HEK293 (cell line): ENCODE measurements around the gene EVPLL.
A peak's percentile ranks its signal among the peaks of the same experiment; 100 is the strongest.

Experiments
- HOXA7 ChIP-seq: sonication (generic); formaldehyde crosslinking; IDR thresholded peaks from 2 replicates; pipeline ENCODE4 v1.8.1; 2022; ENCODE audit warnings: missing genetic modification reagents, borderline replicate concordance
- KLF1 ChIP-seq: fragments of 450-650 bp; formaldehyde crosslinking; IDR thresholded peaks from 2 replicates; pipeline ENCODE4 v1.5.1; 2016; ENCODE audit warnings: missing biosample characterization, missing genetic modification characterization
- OSR2 ChIP-seq: fragments of 450-650 bp; formaldehyde crosslinking; IDR thresholded peaks from 2 replicates; pipeline ENCODE4 v1.5.1; 2016; ENCODE audit warnings: missing biosample characterization, missing genetic modification characterization
- PRDM10 ChIP-seq: fragments of 450-650 bp; formaldehyde crosslinking; IDR thresholded peaks from 2 replicates; pipeline ENCODE4 v1.5.1; 2016; ENCODE audit warnings: missing biosample characterization, missing genetic modification characterization
- SALL2 ChIP-seq: fragments of 450-650 bp; formaldehyde crosslinking; IDR thresholded peaks from 2 replicates; pipeline ENCODE4 v1.5.0; 2017; ENCODE audit warnings: missing biosample characterization, mild to moderate bottlenecking, missing genetic modification characterization, borderline replicate concordance
- ZBTB49 ChIP-seq: fragments of 450-650 bp; formaldehyde crosslinking; IDR thresholded peaks from 2 replicates; pipeline ENCODE4 v1.5.1; 2016; ENCODE audit warnings: missing biosample characterization, missing genetic modification characterization, low read depth
- ZFP37 ChIP-seq: fragments of 450-650 bp; formaldehyde crosslinking; IDR thresholded peaks from 2 replicates; pipeline ENCODE4 v1.5.1; 2016; ENCODE audit warnings: missing biosample characterization, missing genetic modification characterization
- ZFP41 ChIP-seq: fragments of 450-650 bp; formaldehyde crosslinking; IDR thresholded peaks from 2 replicates; pipeline ENCODE4 v1.5.1; 2016; ENCODE audit warnings: missing biosample characterization, missing genetic modification characterization, borderline replicate concordance
- ZNF114 ChIP-seq: fragments of 450-650 bp; formaldehyde crosslinking; IDR thresholded peaks from 2 replicates; pipeline ENCODE4 v1.5.0; 2017; ENCODE audit warnings: missing biosample characterization, missing genetic modification characterization
- ZNF157 ChIP-seq: fragments of 450-650 bp; formaldehyde crosslinking; IDR thresholded peaks from 2 replicates; pipeline ENCODE4 v1.5.1; 2016; ENCODE audit warnings: missing biosample characterization, missing genetic modification characterization
- ZNF248 ChIP-seq: fragments of 450-650 bp; formaldehyde crosslinking; IDR thresholded peaks from 2 replicates; pipeline ENCODE4 v1.5.1; 2017; ENCODE audit warnings: missing biosample characterization, missing genetic modification characterization
- ZNF266 ChIP-seq: fragments of 450-650 bp; formaldehyde crosslinking; IDR thresholded peaks from 2 replicates; pipeline ENCODE4 v1.5.1; 2016; ENCODE audit warnings: missing biosample characterization, missing genetic modification characterization, low read depth
- ZNF341 ChIP-seq: fragments of 450-650 bp; formaldehyde crosslinking; IDR thresholded peaks from 2 replicates; pipeline ENCODE4; 2016; ENCODE audit warnings: low read depth, missing biosample characterization, missing genetic modification characterization
- ZNF350 ChIP-seq: fragments of 450-650 bp; formaldehyde crosslinking; IDR thresholded peaks from 2 replicates; pipeline ENCODE4 v1.5.0; 2017; ENCODE audit warnings: missing biosample characterization, mild to moderate bottlenecking, missing genetic modification characterization
- ZNF513 ChIP-seq: fragments of 450-650 bp; IDR thresholded peaks from 2 replicates; pipeline ENCODE4 v1.5.1; 2018; ENCODE audit warnings: missing biosample characterization, missing genetic modification characterization
- ZNF514 ChIP-seq: fragments of 450-650 bp; formaldehyde crosslinking; IDR thresholded peaks from 2 replicates; pipeline ENCODE4 v1.5.1; 2016; ENCODE audit warnings: missing biosample characterization, missing genetic modification characterization
- ZNF548 ChIP-seq: fragments of 450-650 bp; formaldehyde crosslinking; IDR thresholded peaks from 2 replicates; pipeline ENCODE4 v1.5.1; 2016; ENCODE audit warnings: missing biosample characterization, missing genetic modification characterization
- ZNF629 ChIP-seq: fragments of 450-650 bp; formaldehyde crosslinking; IDR thresholded peaks from 2 replicates; pipeline ENCODE4 v1.5.1; 2017; ENCODE audit warnings: missing biosample characterization, missing genetic modification characterization
- ZNF664 ChIP-seq: fragments of 450-650 bp; formaldehyde crosslinking; IDR thresholded peaks from 2 replicates; pipeline ENCODE4 v1.5.1; 2016; ENCODE audit warnings: missing biosample characterization, missing genetic modification characterization
- ZNF677 ChIP-seq: fragments of 450-650 bp; IDR thresholded peaks from 2 replicates; pipeline ENCODE4 v1.5.0; 2018; ENCODE audit warnings: missing biosample characterization, mild to moderate bottlenecking, missing genetic modification characterization, moderate library complexity
- ZNF701 ChIP-seq: fragments of 450-650 bp; formaldehyde crosslinking; IDR thresholded peaks from 2 replicates; pipeline ENCODE4 v1.5.1; 2016; ENCODE audit warnings: missing biosample characterization, missing genetic modification characterization
- ZSCAN30 ChIP-seq: fragments of 450-650 bp; IDR thresholded peaks from 2 replicates; pipeline ENCODE4 v1.5.1; 2018; ENCODE audit warnings: missing biosample characterization, mild to moderate bottlenecking, missing genetic modification characterization, moderate library complexity
- TF ChIP-seq, protein P1 (sequence below): fragments of 450-650 bp; formaldehyde crosslinking; IDR thresholded peaks from 2 replicates; pipeline ENCODE4 v1.5.1; 2016; ENCODE audit warnings: missing biosample characterization, missing genetic modification characterization
- TF ChIP-seq, protein P2 (sequence below): fragments of 450-650 bp; formaldehyde crosslinking; IDR thresholded peaks from 2 replicates; pipeline ENCODE4; 2016; ENCODE audit warnings: missing biosample characterization, missing genetic modification characterization
- TF ChIP-seq, protein P3 (sequence below): fragments of 450-650 bp; formaldehyde crosslinking; optimal IDR thresholded peaks from 2 replicates; pipeline ENCODE3; 2016; ENCODE audit warnings: missing biosample characterization, mild to moderate bottlenecking, missing genetic modification characterization

The EVPLL gene

GRCh38 chr17:18363101-18364049 is 14.2 kb upstream of the EVPLL start, which contains the start of gene SHMT1 (continued):
- TF ChIP-seq ZNF350 = no peak
- no peak for TF ChIP-seq SALL2
- TF ChIP-seq ZNF664 = no peak
- no peak for TF ChIP-seq ZNF701 (tag by site-specific recombination)
- no peak for TF ChIP-seq ZNF266 (tag by site-specific recombination)
- no peak for TF ChIP-seq ZNF514
- TF ChIP-seq ZFP41 (tag by site-specific recombination) = no peak
- TF ChIP-seq OSR2 = no peak
- TF ChIP-seq PRDM10 (tag by site-specific recombination) = no peak
- no peak for TF ChIP-seq ZSCAN30 (tag by site-specific recombination)
- TF ChIP-seq ZNF341 = no peak
- no peak for TF ChIP-seq ZNF629
- TF ChIP-seq, protein P1, sequence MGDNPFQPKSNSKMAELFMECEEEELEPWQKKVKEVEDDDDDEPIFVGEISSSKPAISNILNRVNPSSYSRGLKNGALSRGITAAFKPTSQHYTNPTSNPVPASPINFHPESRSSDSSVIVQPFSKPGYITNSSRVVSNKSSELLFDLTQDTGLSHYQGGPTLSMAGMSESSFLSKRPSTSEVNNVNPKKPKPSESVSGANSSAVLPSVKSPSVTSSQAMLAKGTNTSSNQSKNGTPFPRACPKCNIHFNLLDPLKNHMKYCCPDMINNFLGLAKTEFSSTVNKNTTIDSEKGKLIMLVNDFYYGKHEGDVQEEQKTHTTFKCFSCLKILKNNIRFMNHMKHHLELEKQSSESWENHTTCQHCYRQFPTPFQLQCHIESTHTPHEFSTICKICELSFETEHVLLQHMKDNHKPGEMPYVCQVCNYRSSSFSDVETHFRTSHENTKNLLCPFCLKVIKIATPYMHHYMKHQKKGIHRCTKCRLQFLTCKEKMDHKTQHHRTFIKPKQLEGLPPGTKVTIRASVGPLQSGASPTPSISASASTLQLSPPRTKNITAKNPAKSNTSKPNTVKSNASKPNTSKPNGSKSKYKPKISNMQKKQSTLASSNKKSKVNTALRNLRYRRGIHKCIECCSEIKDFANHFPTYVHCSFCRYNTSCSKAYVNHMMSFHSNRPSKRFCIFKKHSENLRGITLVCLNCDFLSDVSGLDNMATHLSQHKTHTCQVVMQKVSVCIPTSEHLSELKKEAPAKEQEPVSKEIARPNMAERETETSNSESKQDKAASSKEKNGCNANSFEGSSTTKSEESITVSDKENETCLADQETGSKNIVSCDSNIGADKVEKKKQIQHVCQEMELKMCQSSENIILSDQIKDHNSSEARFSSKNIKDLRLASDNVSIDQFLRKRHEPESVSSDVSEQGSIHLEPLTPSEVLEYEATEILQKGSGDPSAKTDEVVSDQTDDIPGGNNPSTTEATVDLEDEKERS (tag by site-specific recombination) = no peak
- TF ChIP-seq ZNF248 (tag by site-specific recombination) = no peak
- TF ChIP-seq, protein P2, sequence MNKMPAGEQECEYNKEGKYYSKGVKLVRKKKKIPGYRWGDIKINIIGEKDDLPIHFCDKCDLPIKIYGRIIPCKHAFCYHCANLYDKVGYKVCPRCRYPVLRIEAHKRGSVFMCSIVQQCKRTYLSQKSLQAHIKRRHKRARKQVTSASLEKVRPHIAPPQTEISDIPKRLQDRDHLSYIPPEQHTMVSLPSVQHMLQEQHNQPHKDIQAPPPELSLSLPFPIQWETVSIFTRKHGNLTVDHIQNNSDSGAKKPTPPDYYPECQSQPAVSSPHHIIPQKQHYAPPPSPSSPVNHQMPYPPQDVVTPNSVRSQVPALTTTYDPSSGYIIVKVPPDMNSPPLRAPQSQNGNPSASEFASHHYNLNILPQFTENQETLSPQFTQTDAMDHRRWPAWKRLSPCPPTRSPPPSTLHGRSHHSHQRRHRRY (tag by site-specific recombination) = no peak
- no peak for TF ChIP-seq ZNF677
- TF ChIP-seq ZNF114 (tag by site-specific recombination) = no peak
- TF ChIP-seq HOXA7 (CRISPR knock-in tag) = no peak
- TF ChIP-seq ZNF513 = peak; percentile 62
- no peak for TF ChIP-seq ZNF157
- TF ChIP-seq ZFP37 (tag by site-specific recombination) = no peak
- no peak for TF ChIP-seq ZNF548 (tag by site-specific recombination)
- TF ChIP-seq ZBTB49 (tag by site-specific recombination) = no peak
- TF ChIP-seq, protein P3, sequence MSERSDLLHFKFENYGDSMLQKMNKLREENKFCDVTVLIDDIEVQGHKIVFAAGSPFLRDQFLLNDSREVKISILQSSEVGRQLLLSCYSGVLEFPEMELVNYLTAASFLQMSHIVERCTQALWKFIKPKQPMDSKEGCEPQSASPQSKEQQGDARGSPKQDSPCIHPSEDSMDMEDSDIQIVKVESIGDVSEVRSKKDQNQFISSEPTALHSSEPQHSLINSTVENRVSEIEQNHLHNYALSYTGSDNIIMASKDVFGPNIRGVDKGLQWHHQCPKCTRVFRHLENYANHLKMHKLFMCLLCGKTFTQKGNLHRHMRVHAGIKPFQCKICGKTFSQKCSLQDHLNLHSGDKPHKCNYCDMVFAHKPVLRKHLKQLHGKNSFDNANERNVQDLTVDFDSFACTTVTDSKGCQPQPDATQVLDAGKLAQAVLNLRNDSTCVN = peak; percentile 96
- TF ChIP-seq KLF1 = 0 out of 2 replicates have a peak, but pooled peaks have one; percentile 22
